Inflammatory macrophage treated with lipopolysaccharide for 1 hour (primary cell): ENCODE results near the gene MYH16.
"Not testable (repeated sequence)": the region's sequence is repeated elsewhere in the genome, so short reads cannot be mapped to it uniquely, and the experiment has no call there.

Experiments used
- DNase-seq, 2 donors: peaks; one replicate each; pipeline ENCODE4 v3.0.0-alpha.2; 2020 to 2022

MYH16 gene

DNA sequence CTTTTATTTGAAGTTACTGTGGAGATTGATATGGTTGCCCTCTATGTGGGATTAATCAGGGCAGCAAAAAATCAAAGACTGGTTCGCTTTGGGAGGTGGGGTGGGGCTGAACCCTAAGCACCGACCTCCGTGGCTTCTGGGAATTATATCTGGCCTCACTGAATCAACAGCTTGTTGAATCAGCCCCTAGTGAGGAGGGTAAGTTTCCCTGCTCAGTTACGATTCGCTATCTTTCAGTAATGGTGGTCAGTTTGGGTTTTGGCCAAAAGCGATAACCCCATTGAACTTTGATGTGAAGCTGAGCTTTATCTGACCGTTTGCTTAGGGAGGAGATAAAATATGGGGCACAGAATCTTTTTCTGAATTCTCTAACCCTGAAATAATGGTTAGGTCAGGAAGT, 36.5 kb downstream of the MYH16 start:
- DNase-seq: no peak

DNA sequence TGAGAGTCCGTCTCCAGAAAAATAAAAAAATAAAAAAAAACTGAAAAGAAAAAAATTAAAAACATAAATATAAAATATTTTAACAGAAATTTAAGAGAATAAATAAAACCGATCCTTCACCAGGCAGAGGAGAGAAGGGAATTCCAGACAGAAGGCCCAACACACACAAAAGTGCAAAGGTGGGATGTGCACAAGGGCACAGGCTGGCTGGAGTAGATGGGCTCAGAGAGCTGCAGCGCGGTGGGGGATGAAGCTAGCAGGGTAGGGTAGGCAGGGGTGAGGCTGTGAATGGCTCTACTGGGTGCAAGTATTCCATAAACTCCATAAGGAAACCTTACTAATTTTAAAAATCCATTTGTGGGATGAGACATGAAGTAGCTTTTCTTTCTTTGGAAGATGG, 37.4 kb downstream of the MYH16 start:
- DNase-seq: no peak

DNA sequence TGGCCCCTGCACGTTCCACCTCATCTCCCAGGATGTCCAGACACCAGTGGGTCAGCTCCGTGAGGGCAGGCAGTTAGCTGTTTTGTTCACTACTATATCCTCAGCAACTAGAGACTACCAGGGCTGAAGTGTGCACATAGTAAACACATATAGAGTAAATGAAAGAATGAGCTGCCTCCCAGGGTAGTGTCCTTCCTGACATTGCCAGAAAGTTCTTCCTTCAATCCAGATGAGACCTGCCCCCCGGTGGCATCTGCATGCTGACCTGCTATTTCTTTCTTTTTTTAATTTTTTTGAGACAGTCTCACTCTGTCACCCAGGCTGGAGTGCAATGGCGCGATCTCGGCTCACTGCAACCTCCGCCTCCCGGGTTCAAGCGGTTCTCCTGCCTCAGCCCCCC, 39.1 kb downstream of the MYH16 start:
- DNase-seq: no peak

DNA sequence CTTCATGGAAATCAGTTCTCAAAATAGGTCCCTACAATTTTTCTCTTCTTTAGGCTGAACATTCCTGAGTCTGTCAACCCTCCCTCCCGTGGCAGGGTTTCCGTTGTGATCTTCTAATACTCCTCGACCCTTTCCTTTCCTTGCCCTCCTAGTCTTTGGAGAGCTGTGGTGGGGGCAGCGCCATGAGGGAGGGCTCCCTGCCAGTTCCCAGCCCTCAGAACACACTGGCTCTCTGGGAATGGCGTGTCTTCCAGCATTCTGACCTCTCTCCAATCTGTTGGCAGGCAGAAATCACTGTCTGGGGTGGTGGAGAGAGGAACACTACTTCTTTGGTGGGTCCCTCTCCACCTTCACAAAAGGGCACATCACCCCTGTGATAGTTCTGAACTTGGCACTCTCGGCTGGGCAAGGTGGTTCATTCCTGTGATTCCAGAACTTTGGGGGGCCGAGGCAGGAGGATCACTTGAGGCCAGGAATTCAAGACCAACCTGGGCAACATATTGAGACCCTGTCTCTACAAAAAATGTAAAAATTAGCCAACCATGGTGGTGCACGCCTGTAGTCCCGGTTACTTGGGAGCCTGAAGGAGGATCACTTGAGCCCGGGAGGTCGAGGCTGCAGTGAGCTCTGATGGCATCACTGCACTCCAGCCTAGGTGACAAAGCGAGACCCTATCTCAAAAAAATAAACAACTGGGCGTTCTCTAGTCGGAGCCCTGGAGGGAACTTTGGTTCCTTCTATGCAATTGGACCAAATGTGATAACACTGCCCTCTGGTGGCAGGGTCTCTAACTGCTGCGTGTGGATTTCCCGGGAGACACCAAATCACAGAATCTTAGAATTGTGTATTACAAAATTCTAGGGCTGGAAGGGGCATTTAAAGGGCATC, 39.9 kb downstream of the MYH16 start:
- peak; percentile 40 to 96 for DNase-seq

DNA sequence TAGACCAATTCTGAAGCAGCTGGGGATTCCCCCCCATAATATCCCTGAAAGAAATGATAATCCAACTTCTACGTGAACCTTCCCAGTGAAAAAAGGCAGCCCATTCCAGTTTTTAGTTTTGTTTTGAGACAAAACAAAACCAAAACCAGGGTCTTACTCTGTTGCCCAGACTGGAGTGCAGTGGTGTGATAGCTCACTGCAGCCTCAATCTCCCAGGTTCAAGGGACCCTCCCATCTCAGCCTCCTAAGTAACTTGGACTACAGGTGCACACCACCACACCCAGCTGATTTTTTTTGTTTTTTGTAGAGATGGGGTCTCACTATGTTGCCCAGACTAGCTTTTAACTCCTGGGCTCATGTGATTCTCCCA, 40.5 kb downstream of the MYH16 start:
- DNase-seq: no peak

DNA sequence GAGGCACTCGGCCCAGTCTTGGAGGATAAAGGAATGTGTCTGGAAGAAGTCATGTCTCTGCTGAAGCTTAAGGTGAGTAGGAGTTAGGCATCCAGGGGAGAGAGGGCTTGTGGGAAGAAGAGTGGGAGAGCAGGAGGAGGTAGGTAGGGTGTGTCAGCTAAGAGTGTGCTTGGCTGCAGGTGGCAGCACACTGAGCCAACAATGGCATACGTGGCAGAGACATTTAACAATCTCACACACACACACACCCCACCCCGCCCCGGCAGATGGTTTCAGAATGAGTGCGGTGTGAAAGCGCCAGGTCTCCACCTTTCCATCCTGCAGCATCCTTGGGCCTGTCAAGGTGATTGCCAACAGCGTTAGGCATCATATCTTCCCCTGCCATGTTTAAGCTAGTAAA, 41.9 kb downstream of the MYH16 start:
- DNase-seq: no peak

DNA sequence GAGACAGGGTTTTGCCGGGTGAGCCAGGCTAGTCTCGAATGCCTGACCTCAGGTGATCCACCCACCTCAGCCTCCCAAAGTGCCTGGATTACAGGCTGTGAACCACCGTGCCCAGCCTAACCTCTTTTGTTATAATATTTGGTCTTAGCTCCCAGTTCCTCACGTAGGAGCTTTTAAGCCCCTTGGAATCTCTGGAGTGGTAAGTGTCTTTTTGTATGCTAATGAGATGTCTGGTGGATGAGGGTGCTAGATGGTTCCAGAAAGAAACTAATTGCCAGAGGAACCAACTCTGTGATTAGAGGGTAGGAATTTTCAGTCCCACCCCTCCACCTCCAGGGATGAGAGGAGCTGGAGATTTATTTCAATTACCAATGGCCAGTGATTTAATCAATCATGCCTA, 47.7 kb downstream of the MYH16 start:
- DNase-seq: no peak

DNA sequence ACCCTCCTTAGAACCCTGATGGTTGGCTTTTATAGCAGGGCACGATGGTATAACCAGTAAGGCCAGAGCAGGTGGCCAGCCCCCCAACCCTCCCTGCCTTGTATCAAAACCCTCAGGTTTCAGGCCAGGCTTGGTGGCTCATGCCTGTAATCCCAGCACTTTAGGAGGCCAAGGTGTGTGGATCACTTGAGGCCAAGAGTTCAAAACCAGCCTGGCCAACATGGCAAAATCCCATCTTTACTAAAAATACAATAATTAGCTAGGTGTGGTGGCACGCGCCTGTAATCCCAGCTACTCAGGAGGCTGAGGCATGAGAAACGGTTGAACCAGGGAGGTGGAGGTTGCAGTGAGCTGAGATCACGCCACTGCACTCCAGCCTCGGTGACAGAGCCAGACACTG, 50.0 kb downstream of the MYH16 start:
- not testable (repeated sequence) for DNase-seq

DNA sequence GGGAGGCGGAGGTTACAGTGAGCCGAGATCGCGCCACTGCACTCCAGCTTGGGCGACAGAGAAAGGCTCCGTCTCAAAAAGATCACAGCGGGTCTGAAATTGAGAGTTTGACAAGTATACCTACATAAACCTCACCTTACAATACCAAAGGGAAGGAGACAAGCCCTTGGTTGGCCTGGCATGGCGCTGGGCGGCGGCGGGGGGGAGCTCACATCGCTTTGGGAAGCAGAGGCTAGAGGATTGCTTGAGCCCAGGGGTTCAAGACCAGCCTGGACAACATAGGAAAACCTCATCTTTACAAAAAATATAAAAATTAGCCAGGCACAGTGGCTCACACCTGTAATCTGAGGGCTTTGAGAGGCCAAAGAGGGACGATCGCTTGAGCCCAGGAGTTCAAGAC, 51.9 kb downstream of the MYH16 start:
- no peak for DNase-seq

DNA sequence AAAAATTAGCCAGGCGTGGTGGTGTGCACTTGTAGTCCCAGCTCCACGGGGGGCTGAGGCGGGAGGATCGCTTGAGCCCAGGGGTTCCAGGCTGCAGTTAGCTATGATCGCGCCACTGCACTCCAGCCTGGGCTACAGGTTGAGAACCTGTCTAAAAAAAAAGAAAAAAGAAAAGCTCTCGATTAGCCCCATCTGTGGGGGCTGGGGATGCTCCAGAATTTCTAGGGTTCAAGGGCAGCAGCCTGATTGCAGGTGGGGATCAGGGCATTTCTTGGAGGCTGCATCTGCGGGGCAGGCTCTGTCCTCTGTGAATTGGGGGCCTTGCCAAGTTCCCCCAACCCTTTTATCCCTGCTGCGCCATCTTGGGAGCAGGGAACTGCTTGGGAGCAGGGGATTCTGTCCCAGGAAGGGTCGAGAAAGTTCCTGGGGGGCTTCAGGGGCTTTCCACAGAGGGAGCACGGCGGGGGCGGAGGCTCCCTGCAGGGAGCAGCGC, 52.4 kb downstream of the MYH16 start:
- no peak for DNase-seq

DNA sequence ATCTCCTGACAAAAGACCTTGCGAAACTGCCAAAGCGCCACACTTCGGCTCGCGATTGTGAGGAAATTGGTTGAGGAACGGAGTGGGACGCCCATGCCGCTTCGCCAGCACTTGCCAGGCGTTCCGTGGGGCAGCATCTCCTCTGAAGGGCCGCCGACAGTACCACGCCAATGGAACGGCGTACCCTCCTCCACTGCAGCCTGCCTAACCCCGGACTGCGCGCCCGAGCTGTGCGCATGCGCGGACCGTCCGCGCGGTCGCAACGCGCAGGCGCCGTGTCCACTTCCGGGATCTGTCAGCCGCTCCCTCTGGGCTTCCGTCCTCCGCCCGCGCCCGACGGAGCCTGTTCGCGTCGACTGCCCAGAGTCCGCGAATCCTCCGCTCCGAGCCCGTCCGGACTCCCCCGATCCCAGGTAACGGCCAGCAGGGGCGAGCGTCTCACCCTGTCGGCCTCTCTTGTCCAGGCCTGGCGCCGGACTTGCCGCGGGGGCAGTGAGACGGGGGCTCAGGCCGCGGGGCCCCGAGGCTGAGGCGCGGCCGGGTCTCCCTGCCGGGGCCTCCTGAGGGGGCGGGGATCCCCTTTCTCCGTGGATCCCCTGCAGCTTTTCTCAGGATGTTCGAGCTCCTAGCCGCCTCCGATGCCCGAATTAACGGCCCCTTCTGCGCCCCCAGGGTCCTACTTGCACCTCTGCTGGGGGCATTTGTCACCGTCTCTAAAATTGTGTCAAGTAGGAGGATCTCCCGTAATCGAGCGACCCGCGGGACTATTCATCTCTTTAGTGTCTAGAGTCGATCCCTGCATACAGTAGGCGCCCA, 53.2 kb downstream of the MYH16 start, which contains the start of gene ARPC1A:
ARPC1A (plus strand) TSS at position 307 of the 816 bp plus-strand sequence. CDS start 7,456 bp downstream, outside the sequence.
- DNase-seq: peak; percentile 87 to 96

DNA sequence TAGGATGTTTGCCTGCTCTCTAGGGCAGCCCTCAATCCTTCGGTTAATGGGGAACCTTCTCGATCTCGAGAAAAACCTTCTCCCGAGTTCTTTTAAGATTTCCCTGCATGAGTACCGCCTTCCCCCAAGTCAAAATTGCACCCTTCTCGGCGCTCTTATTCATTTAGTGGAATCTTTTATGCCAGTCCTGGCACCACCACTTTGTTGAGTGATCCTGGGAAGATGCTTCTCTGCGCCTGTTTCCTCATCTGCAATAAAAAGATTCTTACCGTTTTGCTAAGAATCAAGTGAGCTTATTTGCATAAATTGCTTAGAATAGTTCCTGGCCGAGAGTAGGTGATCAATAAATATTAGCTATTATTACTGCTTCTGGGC, 53.8 kb downstream of the MYH16 start:
- peak in 1 of 2 donors; percentile 8 for DNase-seq

DNA sequence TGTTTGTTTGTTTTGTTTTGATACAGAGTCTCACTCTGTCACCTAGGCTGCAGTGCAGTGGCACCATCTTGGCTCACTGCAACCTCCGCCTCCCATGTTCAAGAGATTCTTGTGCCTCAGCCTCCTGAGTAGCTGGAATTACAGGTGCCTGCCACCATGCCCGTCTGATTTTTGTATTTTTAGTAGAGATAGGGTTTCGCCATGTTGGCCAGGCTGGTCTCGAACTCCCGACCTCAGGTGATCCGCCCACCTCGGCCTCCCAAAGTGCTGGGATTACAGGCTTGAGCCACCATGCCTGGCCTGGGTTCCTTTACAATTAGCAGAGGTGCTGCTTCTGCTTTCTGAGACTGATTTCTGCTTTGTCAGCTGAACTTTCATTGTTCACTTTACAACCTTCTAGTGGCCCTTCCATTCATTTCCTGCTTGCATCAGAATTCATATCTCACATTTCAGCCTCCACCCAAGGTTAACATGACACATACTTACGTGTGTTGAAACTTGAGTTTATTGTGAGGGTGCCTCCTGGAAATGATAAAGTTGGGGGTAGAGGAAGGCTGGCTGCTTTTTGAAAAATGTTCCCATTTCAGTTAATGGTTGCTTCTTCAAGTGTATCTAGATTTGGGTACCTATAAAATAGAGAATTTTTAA, 57.8 kb downstream of the MYH16 start:
- DNase-seq: peak; percentile 63 to 64

DNA sequence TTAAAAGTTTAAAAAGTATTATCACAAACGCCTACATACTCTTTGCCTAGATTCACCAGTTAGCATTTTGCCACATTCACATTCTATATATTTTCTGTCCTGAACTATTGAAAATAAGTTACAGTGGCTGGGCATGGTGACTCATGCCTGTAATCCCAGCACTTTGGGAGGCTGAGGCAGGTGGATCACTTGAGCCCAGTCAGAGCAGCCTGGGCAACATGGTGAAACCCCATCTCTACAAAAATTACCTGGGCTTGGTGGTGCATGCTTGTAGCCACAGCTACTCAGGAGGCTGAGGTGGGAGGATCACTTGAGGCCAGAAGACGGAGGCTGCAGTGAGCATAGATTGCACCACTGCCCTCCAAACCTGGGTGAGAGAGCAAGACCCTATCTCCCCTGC, 58.4 kb downstream of the MYH16 start:
- no peak for DNase-seq

DNA sequence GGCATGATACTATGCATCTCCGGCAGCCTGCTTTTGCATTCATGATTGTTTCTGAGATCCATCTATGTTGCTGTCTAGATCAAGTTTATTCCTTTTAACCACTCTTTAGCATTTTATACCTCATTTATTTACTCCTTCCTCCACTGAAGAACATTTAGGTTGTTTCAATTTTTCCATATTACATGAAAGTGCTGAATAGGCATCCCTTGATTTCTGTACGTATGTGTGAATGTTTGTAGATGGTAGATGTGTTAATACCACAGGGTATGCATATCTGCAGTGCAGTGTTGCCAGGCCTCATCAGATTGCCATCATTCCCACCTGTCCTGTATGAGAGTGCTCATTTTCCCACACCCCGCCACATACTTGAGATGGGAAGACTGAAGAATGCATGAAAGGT, 67.0 kb downstream of the MYH16 start:
- DNase-seq: no peak

DNA sequence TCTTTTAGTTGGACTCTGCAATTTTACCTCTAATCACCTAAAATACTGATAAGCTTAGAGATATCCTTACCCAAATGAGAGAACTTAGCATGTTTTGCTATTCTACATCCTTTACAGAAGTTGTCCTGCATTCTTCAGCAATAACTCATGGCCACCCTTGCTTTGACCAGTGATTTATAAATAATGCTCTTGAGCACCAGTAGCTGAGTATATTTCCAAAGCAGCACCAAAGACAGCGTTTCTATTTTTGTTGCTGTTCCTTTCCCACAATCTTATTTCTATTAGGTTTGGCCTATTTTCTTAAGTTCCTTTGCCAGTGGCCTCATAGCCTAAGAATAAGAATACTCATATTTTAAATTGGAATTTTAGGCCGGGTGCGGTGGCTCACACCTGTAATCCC, 68.0 kb downstream of the MYH16 start:
- no peak for DNase-seq

DNA sequence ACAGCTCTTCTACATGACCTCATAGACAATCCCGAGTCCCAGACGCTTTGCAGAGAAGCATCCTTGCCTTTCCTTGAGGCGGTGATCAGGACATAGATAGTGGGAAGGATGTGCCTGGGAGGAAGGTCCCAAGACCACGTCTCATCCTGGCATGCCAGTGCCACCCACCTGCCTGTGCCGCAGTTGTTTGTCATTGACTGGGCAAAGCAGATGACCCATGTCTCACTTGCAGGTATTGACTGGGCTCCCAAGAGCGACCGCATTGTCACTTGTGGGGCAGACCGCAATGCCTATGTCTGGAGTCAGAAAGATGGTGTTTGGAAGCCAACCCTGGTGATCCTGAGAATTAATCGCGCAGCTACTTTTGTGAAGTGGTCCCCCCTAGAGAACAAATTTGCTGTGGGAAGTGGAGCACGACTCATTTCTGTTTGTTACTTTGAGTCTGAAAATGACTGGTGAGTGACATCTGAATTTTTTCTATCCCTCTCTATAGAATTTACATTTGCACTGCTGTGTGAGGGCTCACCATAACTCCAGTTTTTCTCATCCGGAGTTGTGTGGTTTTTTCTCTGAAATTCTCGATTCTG, 71.5 kb downstream of the MYH16 start:
- no peak for DNase-seq

DNA sequence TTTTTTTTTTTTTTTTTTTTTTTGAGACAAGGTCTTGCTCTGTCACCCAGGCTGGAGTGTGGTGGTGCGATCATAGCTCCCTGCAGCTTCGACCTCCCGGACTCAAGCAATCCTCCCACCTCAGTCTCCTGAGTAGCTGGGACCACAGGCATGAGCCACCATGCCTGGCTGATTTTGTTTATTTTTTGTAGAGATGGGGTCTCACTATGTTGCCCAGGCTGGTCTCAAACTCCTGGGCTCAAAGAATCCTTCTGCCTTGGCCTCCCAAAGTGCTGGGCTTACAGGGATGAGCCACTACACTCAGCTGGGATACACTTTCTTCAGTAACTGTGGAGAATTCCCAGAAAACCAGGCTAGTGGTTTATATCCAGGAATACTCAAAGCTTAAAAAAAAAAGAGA, 78.0 kb downstream of the MYH16 start:
- DNase-seq: not testable (repeated sequence)

DNA sequence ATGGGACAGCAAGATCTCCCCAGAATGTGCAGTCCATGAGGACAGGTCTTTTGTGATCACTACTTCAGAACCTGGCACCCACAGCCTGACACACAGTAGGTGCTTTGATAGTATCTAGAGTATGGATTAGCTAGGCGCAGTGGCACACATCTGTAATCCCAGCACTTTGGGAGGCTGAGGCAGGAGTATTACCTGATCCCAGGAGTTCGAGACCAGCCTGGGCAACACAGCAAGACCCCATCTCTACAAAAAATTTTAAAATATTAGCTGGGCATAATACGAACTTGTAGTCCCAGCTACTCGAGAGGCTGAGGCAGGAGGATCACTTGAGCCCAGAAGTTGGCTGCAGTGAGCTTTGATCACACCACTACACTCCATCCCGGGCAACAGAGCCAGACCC, 79.6 kb downstream of the MYH16 start:
- no peak for DNase-seq

DNA sequence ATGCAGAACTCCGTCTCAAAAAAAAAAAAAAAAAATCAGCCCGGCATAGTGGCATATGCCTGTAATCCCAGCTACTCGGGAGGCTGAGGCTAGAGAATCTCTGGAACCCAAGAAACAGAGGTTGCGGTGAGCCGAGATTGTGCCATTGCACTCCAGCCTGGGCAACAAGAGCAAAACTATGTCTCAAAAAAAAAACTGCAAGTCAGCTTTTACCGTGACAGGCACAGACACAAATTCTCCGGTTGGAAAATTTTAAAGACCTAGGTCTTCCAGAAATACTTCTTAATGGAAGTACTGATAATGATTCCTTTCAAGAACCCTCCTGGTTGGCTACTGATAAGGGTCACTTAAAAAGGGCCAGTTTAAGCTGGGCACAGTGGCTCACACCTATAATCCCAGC, 82.5 kb downstream of the MYH16 start:
- DNase-seq: no peak

DNA sequence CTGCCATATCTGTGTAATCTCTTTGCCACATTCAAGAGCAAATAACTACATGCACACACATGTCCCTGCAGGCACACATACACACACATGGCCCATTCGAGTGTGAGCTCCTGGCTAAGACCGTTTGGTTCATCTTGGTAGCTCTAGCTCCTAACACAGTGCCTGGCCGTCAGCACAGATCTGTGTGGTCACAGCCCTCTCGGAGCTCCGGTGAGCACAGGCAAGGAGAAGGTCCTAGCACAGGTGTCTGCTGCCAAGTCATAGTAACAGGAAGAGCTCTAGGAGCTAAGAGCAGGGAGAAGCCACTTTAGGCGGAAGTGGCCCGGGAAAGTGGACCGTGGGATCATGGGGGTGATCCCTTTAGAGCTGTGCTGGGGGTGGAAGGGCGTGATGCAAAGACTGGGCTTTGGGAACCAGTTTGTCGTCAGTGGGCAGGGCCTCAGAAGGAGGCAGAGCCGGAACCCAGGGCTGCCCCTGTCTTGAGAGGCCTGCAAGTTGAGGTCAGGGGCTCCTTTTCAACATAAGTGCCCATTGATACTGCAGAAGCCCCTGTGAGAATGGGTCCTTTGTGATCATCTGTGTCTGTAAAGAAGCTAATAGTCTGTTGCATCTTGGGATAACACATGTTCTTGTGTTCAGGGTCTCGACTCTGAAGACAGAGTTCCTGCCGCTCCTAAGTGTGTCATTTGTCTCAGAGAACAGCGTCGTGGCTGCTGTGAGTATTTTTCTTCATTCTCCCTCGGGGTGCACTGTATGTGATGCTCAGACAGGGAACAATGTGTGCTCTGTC, 85.3 kb downstream of the MYH16 start:
- no peak for DNase-seq

DNA sequence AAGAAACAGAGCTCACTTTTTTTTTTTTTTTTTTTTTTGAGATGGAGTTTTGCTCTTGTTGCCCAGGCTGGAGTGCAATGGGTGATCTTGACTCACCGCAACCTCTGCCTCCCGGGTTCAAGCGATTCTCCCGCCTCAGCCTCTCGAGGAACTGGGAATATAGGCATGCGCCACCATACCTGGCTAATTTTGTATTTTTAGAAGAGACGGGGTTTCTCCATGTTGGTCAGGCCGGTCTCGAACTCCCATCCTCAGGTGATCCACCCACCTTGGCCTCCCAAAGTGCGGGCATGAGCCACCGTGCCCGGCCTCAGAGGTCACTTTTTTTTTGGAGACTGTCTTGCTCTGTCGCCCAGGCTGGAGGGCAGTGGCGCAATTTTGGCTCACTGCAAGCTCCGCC, 85.9 kb downstream of the MYH16 start:
- not testable (repeated sequence) for DNase-seq
